ENCODE measurements around the gene MYOCD.

Gene MYOCD

DNA sequence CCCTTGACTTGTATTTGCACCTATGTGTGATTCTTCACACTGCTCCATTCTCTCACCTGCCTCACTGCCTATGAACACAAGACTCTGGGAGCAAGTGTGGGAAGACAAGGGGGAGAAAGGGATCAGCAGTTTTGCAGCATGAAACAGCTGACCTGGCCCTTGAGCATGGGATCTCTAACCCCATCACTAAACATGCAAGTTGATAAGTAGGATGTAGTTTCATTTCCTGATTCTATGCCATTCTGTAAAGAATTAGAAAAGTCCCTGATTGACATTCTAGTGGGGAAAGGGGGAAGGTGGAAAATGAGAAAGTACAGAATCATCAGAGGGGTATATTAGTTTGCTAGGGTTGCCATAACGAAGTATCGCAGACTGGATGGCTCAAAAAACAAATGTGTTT is 25.3 kb upstream of the MYOCD start:
- in situ Hi-C loops (cut with MboI; ENCODE audit: low sequenced_read_pairs) = no loop called here

DNA sequence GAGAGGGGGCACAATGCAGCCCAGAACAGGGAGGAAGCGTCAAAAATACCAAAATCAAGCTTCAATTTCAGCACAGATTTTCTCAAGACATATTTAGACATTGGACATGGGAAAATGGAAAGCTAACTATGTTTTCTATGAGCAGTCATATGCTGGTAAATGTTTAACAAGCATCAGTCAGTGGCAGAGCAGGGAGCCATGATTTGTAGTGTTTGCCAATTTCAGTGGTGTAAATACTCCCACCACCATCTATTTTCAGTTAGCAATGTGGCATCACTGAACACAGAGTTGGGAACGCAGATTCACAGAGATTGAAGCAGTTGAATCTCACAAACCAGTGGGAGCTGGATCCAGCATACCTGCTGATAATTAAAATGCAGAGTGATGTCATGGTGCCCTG is 24.6 kb upstream of the MYOCD start:
- in situ Hi-C loops (cut with MboI; ENCODE audit: low sequenced_read_pairs) = no loop called here

DNA sequence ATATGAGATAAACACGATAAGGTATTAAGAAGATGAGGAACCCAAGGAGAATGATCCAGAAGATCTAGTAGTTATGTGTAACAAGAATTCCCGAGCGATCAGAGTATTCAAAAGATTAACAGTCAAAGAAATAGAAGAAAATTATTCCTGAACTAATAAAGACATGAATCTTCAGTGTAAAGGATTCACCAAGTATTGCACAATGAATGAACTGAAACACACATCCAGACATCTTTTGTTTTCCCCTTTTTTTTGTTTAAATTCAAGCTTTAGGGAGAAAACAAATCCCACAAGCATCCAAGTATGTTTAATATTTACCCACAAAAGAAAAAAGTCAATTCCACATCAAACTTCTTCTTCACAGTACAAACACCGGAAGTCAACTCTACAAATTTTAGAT is 23.7 kb upstream of the MYOCD start:
- in situ Hi-C loops (cut with MboI; ENCODE audit: low sequenced_read_pairs) = no loop called here

DNA sequence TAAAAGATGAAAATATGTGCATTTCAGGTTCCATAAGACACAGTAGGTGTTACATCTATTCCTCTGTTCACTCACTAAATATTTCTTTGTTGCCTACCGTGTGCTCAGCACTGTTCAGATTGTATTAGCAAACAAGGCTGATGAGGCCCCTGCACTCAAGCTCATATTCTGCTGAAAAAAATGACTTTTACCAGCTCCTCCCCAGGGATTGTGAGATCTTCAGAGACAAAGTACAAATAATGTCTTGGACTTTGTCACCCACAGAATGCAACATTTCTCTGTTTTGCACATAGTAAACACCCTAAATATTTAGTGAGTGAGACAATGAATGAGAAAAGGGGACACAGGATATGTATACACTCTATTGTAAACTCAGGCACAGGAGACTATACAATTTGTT is 21.9 kb upstream of the MYOCD start:
- in situ Hi-C loops (cut with MboI; ENCODE audit: low sequenced_read_pairs) = no loop called here

DNA sequence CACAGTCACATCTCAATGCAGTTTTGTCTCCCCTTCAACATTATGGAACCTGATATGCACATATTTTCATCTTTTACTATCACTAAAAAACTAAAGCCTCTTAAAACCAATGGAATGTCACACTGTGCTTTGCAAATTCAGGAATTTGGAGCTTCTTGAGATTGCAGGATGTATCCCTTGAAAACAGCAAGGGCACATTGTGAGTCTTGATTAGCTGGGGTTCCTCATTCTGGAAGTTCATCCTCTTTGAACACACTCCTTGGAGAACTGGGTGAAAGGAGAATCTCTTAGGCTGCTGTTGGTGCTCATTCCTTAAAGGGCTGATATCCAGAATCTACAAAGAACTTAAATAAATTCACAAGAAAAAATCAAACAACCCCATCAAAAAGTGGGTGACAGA is 21.1 kb upstream of the MYOCD start:
- in situ Hi-C loops (cut with MboI; ENCODE audit: low sequenced_read_pairs) = no loop called here

DNA sequence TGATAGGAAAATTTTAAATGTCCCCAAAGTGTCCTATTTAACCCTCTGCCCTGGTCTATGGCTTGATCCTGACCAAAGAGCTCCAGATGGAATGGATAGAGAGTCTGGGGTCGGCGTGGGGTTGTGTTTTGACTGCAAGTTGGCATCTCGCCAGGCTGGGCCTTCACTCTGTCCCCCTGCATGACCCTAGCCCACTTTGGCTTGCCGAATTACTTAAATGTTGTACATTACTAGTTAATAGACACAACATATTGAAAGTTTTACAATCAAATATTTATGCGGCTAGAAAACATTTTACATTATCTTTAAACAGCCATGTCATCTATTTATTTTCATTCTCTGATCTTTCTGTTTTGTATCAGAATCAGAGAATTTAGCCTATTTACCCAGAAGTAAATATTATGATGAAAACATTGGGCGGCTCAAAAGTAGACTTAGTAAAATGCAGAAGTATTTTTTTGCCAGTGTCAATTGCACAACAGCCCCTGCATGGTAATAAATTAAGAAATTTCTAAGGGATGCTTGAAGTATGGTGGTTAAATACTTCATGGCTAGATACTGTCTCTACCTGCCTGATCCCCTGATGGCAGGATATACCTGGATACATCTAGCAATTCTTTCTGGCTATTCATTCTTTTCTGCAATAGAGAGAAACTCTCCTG is 18.8 kb upstream of the MYOCD start:
- in situ Hi-C loops (cut with MboI; ENCODE audit: low sequenced_read_pairs) = no loop called here

DNA sequence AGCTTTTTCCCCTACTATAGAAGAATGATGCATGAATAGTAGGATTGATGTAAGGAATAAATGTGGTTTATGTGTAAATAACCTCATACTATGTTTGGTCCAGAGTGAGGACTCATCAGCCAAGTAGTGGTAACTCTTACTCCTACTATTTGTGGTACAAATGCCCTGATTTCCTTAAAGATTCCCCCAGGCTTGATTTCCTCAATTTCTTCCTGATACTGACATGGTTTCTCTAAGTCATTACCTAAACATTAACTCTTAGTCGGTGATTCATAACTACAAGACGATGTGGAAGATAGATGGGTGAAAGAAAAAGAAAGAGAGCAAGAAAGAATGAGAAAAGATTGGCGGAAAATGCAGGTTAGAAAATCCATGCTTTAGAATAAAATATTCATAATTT is 17.2 kb upstream of the MYOCD start:
- in situ Hi-C loops (cut with MboI; ENCODE audit: low sequenced_read_pairs) = no loop called here

DNA sequence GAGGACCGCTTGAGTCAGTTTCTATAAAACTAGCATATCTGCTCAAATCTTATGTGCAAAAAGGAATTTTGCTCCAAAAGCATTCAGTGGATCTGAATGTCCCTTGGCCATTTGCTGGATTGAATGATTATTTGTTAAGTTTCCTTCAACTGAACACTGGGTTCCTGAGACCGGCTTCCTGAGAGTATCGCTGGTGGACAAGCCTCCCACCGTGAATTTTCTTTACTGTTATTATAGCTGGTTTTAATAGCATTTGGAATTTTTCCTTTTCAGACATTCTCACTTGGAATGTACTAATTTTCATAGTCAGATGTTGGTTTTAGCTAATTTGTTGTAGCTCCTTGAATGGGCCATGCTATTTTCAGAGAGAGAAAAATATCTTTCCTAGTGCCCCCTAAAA is 9.8 kb upstream of the MYOCD start:
- in situ Hi-C loops (cut with MboI; ENCODE audit: low sequenced_read_pairs) = no loop called here

DNA sequence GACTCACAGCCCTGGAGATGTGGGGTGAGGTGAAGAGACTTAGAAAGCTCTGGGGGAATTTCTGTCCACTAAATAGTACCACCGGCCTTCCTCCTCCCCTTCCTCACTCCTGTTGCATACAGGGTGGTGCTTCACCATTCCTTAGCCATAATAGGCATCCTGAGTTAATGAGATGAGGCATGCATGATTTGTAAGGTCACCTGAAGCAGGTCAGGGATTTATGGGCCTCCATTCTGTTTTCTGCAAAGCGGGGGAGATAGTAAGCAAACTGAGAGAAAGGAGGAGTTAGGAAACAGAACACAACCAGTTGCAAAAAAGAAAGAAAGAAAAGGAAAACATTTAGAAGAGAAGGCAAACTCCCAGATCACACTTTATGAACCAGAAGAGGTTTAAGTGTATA is 9.3 kb upstream of the MYOCD start:
- in situ Hi-C loops (cut with MboI; ENCODE audit: low sequenced_read_pairs) = no loop called here

DNA sequence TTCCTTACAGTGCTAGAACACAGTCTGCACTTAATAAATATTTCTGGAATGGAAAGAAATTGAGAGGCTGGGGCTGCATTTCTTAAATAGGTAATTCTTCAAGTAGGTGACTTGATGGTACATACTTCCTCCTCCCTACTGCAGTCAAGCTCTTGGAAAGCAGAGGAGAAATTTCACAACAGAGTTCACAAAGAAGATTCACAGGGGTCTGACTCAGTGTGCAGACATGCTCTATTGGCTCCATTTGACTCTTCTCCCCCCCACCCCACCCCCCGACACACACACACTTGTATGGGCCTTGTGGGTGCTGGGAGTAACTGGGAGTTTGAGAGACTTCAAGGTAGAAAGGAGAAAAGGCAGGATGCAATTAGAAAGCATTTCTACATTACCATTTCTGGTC is 6.2 kb upstream of the MYOCD start:
- in situ Hi-C loops (cut with MboI; ENCODE audit: low sequenced_read_pairs) = no loop called here

DNA sequence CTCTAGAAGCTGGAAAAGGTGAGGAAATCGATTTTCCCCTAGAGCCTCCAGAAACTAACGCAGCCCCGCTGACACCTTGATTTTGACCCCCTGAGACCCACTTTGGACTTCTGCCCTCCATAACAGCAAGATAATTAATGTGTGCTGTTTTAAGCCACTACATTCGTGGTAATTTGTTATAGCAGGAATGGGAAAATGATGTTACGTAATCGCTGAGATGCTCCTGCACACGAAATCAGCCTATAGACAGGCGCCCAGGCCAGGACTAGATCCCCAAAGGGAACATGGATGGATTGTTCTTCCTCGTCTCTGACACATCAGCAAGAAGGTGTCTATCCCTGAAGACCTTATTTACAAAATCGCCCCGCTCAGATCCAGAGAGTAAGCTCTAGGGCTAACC is 1.4 kb upstream of the MYOCD start:
- in situ Hi-C loops (cut with MboI; ENCODE audit: low sequenced_read_pairs) = no loop called here

DNA sequence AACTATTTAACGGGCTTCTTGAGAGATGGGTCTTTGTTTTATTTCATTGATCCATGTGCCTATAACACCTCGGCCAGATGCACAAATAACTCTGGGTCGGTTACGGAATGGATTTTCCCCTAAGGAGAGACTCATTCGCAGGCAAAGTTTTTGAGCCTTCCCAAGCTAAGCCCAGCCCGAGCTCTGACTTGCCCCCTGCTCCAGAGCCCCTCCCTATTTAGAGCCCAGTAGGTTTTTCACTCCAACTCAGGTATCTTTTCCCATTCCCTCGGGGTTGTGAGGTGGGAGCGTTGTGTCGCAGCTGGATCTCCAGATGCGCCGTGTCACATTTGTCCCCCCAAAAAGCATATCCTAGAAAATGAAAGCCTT is 812 bp upstream of the MYOCD start:
- in situ Hi-C loops (cut with MboI; ENCODE audit: low sequenced_read_pairs) = no loop called here

DNA sequence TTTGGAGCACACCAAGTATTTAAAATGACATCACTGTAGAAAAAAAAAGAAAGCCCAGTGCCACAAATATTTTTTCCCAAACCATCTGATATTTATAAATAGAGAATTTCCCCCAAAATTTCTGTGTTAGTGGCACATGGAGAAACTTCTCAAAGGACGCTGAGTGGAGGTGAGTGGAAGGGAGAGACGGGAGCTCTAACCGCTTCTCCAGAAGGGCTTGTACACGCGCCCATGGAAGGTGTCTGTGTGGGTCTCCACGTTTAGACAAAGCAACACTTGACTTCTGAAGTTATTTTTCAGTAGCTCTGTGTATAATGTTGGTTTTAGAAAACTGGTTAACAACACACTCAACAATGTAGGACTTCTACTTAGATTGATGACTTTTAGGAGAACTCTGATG is 1.0 kb downstream of the MYOCD start:
- in situ Hi-C loops (cut with MboI; ENCODE audit: low sequenced_read_pairs) = no loop called here

DNA sequence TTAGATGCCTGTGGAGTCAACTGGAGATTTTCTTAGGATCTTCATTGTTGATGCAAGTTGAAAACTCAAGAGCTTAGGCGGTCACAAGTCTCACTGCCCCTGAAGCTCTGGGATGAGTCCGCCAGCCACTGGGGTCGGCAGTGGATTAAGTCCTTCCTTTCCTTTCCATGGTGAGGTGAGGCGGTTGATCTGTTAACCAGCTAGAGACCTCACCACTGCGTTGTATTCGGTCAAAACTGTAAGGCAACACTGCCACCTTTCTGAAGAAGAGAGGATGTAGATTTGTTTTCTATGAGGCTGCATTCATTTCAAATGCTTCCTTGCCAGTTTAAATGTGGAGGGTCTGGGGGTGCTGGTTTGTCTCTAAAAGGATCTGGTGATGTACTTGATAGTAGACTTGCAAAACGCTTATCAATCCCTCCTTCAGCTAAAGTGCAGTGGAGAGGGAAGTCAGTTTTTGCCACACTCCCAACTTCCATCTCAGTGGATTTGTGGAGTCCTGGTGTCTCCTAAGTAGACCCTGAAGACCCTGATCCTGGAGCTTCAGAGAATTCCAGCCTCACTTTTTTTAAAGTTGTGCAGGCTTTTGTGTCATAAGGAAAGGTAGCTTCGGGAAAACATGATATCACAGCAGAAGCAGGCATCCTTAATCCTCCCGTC is 1.7 kb downstream of the MYOCD start:
- in situ Hi-C loops (cut with MboI; ENCODE audit: low sequenced_read_pairs) = no loop called here

DNA sequence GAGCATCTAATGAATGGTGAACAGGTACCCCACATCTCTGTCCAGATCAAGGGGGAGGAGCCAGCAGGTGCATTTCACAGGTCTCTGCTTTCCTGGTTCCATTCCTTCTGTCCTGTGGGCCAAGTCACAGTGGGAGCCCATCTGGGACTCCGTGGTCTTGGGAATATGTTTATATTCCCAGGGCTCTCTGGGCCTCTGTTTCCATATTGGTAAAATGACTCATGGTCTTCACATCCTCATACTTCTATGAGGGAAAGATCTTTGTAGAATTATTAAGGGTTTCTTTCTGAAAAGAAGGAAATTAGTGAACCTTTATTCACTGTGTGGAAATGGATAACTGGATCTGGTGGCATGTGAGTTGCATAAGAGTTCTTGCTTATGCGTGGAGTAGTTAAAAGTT is 6.2 kb downstream of the MYOCD start:
- in situ Hi-C loops (cut with MboI; ENCODE audit: low sequenced_read_pairs) = no loop called here

DNA sequence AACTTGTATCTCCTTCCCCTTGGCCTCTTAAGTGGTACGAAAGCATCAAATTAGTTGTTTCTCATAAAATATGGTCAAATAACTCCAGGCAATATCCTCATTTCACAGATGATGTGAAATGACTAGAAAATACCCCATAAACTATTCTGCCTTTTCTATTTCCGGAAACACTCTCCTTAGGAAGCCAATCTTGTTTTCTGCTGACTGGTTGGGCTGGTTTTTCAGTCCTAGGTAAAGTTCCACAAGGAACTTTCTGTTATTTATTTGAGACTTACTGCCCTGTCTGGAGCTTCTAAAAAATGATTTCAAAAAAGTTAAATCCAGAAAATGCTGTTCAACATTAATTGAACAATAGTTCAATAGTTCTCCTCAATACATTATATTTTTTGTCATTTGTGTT is 7.3 kb downstream of the MYOCD start:
- in situ Hi-C loops (cut with MboI; ENCODE audit: low sequenced_read_pairs) = no loop called here

DNA sequence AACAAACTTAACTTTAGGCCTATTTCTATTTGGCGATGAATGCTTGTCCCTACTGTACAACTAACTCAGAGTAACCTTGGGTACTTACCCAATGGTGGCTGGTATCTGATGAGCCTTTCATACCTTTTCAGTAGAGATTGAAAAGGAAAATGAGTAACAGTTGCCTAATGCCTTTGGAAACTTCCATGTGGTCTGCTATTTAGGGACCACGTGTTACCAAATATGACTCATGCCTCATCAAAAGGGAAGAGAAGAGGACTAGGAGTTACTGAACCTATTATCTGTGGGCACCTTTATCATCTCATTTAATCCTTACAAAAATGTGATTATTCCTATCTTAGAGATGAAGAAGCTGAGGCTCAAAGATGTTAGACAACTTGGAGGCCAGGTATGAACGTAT is 8.1 kb downstream of the MYOCD start:
- in situ Hi-C loops (cut with MboI; ENCODE audit: low sequenced_read_pairs) = no loop called here

DNA sequence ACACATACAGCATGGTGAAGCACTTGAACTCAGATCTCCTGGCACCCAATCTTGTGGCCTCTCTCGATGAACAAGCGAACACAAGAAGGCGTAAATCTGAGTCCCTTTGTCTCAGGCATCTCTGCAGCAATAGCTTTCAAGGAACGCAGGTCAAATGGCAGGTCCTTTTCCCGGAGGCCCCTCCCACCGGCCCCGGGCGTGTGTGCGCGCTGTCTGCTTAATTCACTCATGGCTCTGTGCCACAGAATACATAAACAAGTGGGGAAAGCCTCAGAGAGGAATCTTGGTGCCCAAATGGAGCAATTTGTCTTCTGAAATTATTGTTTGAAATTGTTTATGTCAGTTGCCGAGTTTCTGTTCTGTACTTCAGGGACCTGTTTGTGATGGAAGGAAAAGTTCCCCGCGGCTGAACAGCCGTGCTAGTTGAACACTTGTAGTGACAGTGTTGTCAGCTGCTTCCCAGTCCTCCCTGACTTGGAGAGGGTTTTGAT is 14.8 kb downstream of the MYOCD start:
- in situ Hi-C loops (cut with MboI; ENCODE audit: low sequenced_read_pairs) = no loop called here

DNA sequence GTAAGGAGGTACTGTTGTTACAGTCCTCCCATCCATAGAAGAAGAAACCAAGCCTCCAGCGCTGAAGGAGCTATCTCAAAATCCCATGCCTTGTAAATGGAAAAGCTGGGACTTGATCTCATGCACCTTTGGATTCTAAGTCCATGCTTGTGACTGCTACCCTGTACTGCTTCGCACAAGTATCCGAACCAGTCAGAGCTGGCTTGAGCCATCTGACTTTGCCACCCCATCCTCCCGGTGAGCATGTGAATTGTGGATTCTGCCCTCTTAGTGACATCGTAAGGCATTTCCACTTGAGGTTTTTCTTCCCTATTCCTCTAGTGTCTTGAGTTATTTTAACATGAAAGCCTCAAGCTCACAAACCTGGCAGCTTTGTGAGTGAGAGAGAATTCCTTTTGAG is 15.3 kb downstream of the MYOCD start:
- in situ Hi-C loops (cut with MboI; ENCODE audit: low sequenced_read_pairs) = no loop called here

DNA sequence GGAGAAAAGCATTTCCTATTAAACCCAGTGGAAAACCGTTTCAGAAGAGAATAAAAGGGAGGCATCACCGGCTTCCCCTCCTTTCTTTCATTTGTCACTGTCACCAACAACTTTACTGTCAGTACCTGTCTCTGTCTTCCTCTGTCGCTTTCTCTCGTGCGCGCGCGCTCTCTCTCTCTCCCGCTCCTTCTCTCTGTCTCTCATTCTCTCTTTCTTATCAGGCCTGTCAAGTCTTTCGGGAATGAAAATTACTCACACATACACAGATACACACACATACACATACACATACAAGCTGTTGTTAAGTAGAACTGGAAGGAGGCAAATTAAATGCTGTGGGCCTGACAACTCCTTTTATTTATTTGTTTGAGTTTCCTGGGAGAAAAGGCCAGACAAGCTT is 17.6 kb downstream of the MYOCD start:
- in situ Hi-C loops (cut with MboI; ENCODE audit: low sequenced_read_pairs) = no loop called here

DNA sequence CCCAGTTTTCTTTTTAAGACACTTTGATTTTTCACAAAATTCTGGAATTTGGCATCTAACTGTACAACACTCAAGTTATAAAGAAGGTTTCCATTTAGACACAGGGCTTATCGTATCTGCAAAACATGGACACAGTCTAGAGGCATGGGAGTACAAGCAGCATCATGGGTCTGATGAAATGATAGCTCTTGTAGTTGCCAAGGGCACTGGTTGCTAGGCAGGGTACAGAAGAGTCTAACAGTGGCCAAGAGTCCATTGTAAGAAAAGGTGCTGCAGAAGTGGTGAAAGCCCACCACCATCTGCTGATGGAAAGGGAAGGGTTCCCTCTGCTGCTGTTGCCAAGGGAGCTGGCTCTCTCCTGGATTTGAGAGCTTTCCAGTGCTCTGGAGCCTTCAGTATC is 20.8 kb downstream of the MYOCD start:
- in situ Hi-C loops (cut with MboI; ENCODE audit: low sequenced_read_pairs) = no loop called here

DNA sequence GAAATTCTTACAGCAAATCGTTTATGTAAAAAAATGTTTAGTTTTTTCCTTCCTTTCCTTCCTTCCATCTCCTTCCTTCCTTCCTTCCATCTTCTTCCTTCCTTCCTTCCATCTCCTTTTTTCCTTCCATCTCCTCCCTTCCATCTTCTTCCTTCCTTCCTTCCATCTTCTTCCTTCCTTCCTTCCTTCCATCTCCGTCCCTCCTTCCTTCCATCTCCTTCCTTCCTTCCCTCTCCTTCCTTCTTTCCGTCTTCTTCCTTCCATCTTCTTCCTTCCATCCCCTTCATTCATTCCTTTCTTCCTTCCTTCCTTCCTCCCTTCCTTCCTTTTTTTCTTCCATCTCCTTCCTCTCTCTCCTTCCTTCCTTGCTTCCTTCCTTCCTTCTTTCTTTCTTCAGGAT is 22.7 kb downstream of the MYOCD start:
- in situ Hi-C loops (cut with MboI; ENCODE audit: low sequenced_read_pairs) = no loop called here

DNA sequence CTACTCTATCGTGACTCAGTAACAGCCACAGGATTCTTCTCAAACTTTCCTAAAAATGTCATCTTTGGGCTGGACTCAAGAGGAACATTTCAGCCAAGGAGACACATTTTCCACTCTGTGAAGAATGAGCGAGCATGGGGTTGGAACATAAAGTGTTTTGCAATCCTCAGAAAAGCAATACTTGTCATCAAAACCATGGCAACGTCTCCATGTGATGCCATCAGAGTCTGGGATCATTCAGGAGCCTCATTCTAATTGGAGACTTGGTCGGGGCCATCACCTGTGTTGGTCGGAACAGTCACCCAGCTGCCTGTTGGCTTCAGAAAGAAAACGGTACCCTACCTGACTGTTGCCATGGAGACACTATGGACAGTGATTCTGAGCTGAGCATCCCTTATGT is 25.5 kb downstream of the MYOCD start:
- in situ Hi-C loops (cut with MboI; ENCODE audit: low sequenced_read_pairs) = no loop called here

Measured in HL-60/S4 treated with retinoic acid at 250 ng/mL for 4 days and 3 days (cell line).